GM10248 (cell line): ENCODE results near the gene ACP5.

Experiments
- CTCF ChIA-PET: fragments of 300-600 bp; sonication (Branson Sonifier 250); formaldehyde crosslinking; extraction: SDS; loops from one replicate; lab custom pipeline; 2021; ENCODE audit warnings: antibody characterized with exemption; lab: Yijun Ruan, JAX
- POLR2A ChIA-PET: fragments of 350-650 bp; sonication (Branson Sonifier 250); formaldehyde crosslinking; extraction: SDS; loops from one replicate; lab custom pipeline; 2020; ENCODE audit warnings: antibody characterized with exemption; lab: Yijun Ruan, JAX
- DNase-seq: peaks from one replicate; pipeline ENCODE4 v3.0.0; 2012; ENCODE audit errors: extremely low spot score
- CTCF ChIP-seq: IDR thresholded peaks from 2 replicates; pipeline ENCODE4 v1.5.1; 2012; ENCODE audit warnings: mild to moderate bottlenecking, low read depth; ENCODE audit errors: extremely low read depth, missing control alignments, control extremely low read depth

The ACP5 gene

GRCh38 chr19:11597202-11598102 lies 20.0 kb upstream of the ACP5 start, which contains the start of gene ZNF627:
TSS of gene ZNF627 (plus strand) at chr19:11597483. CDS start at chr19:11597628, 145 bp downstream.
- ChIA-PET CTCF (interaction anchor here (0.9 to 1.4 kb wide), 2 partner anchors 11 to 103 kb away, joined by 3 to 5 read pairs; no protein-coding TSS in a partner anchor), POLR2A (interaction anchor here (0.7 kb wide), 1 partner anchor 104 kb away, joined by 6 read pairs; no protein-coding TSS in a partner anchor)
- peak; percentile 98 for DNase-seq
- no peak for TF ChIP-seq CTCF

GRCh38 chr19:11596156-11596555 lies 18.7 kb upstream of the ACP5 start:
- no peak for DNase-seq
- CTCF ChIA-PET, result interaction anchor here (1.4 kb wide), 1 partner anchor 10 kb away, joined by 5 read pairs; no protein-coding TSS in a partner anchor
- TF ChIP-seq CTCF, result no peak
- POLR2A ChIA-PET, result no interaction called here

GRCh38 chr19:11594084-11594483 lies 16.6 kb upstream of the ACP5 start:
- DNase-seq, result no peak
- ChIA-PET CTCF (interaction anchor here (1.4 to 2.0 kb wide), 4 partner anchors 19 to 213 kb away, joined by 3 to 8 read pairs (median 5); no protein-coding TSS in a partner anchor), POLR2A (no interaction called here)
- TF ChIP-seq CTCF, result no peak

GRCh38 chr19:11587975-11588631 lies 10.7 kb upstream of the ACP5 start:
- no peak for DNase-seq
- POLR2A ChIA-PET, result no interaction called here
- TF ChIP-seq CTCF, result no peak
- CTCF ChIA-PET, result interaction anchor here (0.7 to 4.5 kb wide), 18 partner anchors 10 to 745 kb away, joined by 3 to 38 read pairs (median 4); partner anchors contain the start of genes ACP5, ELOF1 and ZNF563

GRCh38 chr19:11587302-11587974 lies 10.0 kb upstream of the ACP5 start:
- TF ChIP-seq CTCF, result peak; percentile 99
- POLR2A ChIA-PET, result interaction anchor here (0.9 kb wide), 1 partner anchor 93 kb away, joined by 3 read pairs; no protein-coding TSS in a partner anchor
- DNase-seq, result peak; percentile 83
- CTCF ChIA-PET, result interaction anchor here (1.0 to 4.5 kb wide), 13 partner anchors 9 to 746 kb away, joined by 3 to 38 read pairs (median 4); partner anchors contain the start of genes ACP5, ELOF1, ZNF563 and ZNF627
